Right ventricle myocardium superior (tissue), 1 donor: ENCODE results near the gene TNK2. TPM values are rescaled to one million over a fixed set of nuclear protein-coding genes. Genes with fewer than 3 reads are reported as not detected.
"Not testable (repeated sequence)": the region's sequence is repeated elsewhere in the genome, so short reads cannot be mapped to it uniquely, and the experiment has no call there.

Experiments used
- ATAC-seq: fragments of 200-7000 bp; cut with Tn5 transposase; one replicate; pipeline ENCODE4 v1.9.1; 2020; ENCODE audit warnings: mild to moderate bottlenecking; ENCODE audit not compliant: poor library complexity
- DNase-seq: peaks from one replicate; pipeline ENCODE4 v3.0.0-alpha.2; 2020
- intact Hi-C: fragments of 100-400 bp; cut with DNase I; formaldehyde crosslinking; loops from one replicate; pipeline ENCODE4 v1.11.2; 2022
- total RNA-seq: library from RNA; stranded (reverse); fragmentation: NEBNext Ultra II Directional; extraction: Animal tissue kit (Norgen Biotek cat#: 25700); gene quantifications from one replicate; pipeline ENCODE4 v1.2.1, GENCODE V29; 2021
- donor health status: DM: no; HTN: yes; CAD: no; lungs with severe emphysema.

Gene TNK2
- total RNA-seq, 1 donor from 2014 or later: 26.7 TPM

GRCh38 chr3:195904368-195904767, 4.0 kb downstream of the TNK2 start:
- no peak for ATAC-seq
- intact Hi-C loops: no loop called here
- DNase-seq: no peak

GRCh38 chr3:195903950-195904290, 4.4 kb downstream of the TNK2 start:
- ATAC-seq (no peak), DNase-seq (peak; percentile 21)
- intact Hi-C loops: no loop called here

GRCh38 chr3:195902634-195903033, 5.7 kb downstream of the TNK2 start:
- ATAC-seq, intact Hi-C loops: not testable (repeated sequence)
- DNase-seq: peak; percentile 42

GRCh38 chr3:195901836-195902585, 6.3 kb downstream of the TNK2 start:
- ATAC-seq, intact Hi-C loops: not testable (repeated sequence)
- DNase-seq: peak; percentile 21

- intact Hi-C loops: no loop called here
- ATAC-seq (peak; percentile 24), DNase-seq (peak; percentile 82)
These were observed 7.7 kb downstream of the TNK2 start for GRCh38 chr3:195900436-195901355.

- DNase-seq: no peak
- intact Hi-C loops: no loop called here
- ATAC-seq: no peak
These were observed 8.5 kb downstream of the TNK2 start for GRCh38 chr3:195899701-195900435.

GRCh38 chr3:195897853-195898415, 10.4 kb downstream of the TNK2 start:
- DNase-seq (peak; percentile 36), ATAC-seq (no peak)
- intact Hi-C loops: no loop called here

GRCh38 chr3:195897081-195897852, 11.1 kb downstream of the TNK2 start:
- intact Hi-C loops: no loop called here
- DNase-seq (peak; percentile 54), ATAC-seq (no peak)

GRCh38 chr3:195896361-195897080, 11.8 kb downstream of the TNK2 start:
- peak; percentile 56 for ATAC-seq
- intact Hi-C loops: no loop called here

GRCh38 chr3:195895861-195896360, 12.4 kb downstream of the TNK2 start:
- DNase-seq (peak; percentile 85), ATAC-seq (peak; percentile 50)
- intact Hi-C loops: no loop called here

More at GRCh38 chr3:195896361-195897080, 11.8 kb downstream of the TNK2 start:
- peak; percentile 60 for DNase-seq

- intact Hi-C loops: no loop called here
- ATAC-seq (peak; percentile 30), DNase-seq (peak; percentile 73)
These were observed 13.1 kb downstream of the TNK2 start for GRCh38 chr3:195895078-195895860.

- DNase-seq (peak; percentile 28), ATAC-seq (no peak)
- intact Hi-C loops: loop anchor here (1.0 kb wide), 1 partner anchor 31 kb away; no protein-coding TSS in a partner anchor
These were observed 14.4 kb downstream of the TNK2 start for GRCh38 chr3:195893916-195894465.

- intact Hi-C loops: no loop called here
- no peak for ATAC-seq
- peak; percentile 39 for DNase-seq
These were observed 14.8 kb downstream of the TNK2 start for GRCh38 chr3:195893516-195893915.

- intact Hi-C loops: no loop called here
- ATAC-seq (peak; percentile 58), DNase-seq (peak; percentile 85)
These were observed 15.3 kb downstream of the TNK2 start for GRCh38 chr3:195893044-195893395.

- peak; percentile 72 for DNase-seq
- intact Hi-C loops: no loop called here
- ATAC-seq: peak; percentile 38
These were observed 16.0 kb downstream of the TNK2 start for GRCh38 chr3:195892105-195893043.
